OCI-M1 (cell line): Measurements from ENCODE around the gene IL9R.
"Not testable (repeated sequence)": the region's sequence is repeated elsewhere in the genome, so short reads cannot be mapped to it uniquely, and the experiment has no call there.

ENCODE experiments used
- DNase-seq: peaks from one replicate; lab custom pipeline; 2025; lab: John Stamatoyannopoulos, UW

IL9R gene

GRCh38 chrX:155998761-155999510 lies 1.4 kb downstream of the IL9R start:
- no peak for DNase-seq

DNA sequence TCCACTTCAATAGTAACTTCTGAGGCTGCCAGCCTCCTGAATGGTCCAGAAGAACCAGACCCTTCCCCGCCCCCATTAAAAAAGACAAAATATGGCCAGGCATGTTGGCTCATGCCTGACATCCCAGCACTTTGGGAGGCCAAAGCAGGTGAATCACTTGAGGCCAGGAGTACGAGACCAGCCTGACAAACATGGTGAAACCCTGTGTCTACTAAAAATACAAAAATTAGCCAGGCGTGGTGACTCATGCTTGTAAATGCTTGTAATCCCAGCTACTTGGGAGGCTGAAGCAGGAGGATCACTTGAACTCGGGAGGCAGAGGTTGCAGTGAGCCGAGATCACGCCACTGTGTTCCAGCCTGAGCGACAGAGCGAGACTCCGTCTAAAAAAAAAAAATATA lies 2.3 kb downstream of the IL9R start:
- DNase-seq: not testable (repeated sequence)

DNA sequence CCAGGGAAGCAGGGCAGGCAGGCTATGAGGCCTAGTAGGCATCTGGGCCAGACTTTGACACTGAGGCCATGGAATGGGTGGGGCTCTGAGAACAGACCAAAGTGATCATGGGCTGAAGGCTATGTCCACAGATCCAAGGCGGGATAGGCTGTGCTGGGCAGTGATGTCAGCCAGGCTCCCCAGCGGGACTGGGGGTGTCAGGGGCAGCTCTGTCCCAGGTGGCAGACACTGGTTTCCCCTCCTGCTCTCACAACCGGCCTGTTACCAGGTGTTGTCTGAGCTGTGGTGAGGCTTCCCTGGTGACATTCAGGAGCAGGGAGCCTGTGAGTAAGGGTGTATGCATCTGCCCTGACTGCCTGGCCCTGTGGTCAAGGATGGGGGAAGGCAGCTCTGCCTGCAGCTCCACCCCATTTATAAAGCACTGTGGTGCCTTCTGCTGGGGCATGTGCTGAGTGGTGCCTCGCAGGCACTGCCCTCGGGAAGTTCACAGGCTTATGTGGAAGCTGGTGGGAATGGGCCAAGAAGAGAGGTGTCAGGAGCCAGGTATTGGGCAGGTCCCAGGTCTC lies 2.9 kb downstream of the IL9R start:
- DNase-seq: no peak

GRCh38 chrX:156001001-156001666 lies 3.6 kb downstream of the IL9R start:
- no peak for DNase-seq

DNA sequence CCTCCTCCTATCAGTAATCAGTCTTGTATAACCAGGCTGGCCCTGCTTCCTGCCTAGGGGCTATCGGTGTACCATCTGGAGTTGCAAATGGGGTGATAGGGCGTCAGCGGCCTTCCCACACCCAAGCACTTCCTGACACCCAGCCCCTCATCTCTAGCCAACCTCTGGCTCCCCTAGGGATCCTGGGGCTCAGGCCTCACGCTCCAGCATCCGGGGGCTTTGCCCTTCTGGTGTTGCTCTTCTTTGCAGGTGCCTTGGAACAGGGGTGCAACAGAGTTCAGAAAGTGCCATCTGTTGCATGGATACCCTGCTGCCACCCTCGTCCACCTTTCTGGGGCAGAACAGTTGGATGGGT lies 4.1 kb downstream of the IL9R start:
- no peak for DNase-seq

DNA sequence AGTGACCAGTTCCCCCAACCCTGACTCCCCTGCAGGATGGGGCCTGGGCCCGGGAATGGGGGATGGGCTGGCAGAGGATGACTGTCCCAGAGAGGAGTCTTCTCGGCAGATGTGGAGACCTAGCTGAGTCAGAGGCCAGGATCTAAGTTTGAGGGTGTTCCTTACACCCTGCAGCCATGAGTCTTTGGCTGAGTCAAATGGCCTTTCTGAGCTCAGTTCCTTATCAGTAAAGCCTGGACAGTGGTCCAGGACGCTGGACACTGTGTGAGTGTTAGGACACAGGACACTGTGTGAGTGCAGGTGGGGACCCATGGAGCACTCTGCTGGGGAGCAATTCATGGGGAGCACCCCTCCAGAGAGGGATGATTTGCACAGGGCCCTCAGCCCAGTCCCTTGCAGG lies 5.0 kb downstream of the IL9R start:
- DNase-seq: no peak

GRCh38 chrX:156003486-156004185 lies 6.1 kb downstream of the IL9R start:
- DNase-seq: no peak

DNA sequence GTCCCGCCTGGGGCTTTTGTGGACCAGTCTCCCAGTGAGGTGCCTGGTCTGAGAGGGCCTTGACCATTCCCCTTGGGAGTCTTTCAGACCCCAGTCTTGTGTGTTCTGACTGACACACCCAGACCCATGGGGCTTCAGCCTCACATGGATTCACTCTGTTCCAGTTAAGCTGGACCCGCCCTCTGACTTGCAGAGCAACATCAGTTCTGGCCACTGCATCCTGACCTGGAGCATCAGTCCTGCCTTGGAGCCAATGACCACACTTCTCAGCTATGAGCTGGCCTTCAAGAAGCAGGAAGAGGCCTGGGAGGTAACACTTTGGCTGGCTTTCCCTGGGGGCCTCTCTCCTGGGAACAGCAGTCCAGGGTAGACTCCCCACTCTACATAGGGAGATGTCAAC lies 6.8 kb downstream of the IL9R start:
- no peak for DNase-seq

DNA sequence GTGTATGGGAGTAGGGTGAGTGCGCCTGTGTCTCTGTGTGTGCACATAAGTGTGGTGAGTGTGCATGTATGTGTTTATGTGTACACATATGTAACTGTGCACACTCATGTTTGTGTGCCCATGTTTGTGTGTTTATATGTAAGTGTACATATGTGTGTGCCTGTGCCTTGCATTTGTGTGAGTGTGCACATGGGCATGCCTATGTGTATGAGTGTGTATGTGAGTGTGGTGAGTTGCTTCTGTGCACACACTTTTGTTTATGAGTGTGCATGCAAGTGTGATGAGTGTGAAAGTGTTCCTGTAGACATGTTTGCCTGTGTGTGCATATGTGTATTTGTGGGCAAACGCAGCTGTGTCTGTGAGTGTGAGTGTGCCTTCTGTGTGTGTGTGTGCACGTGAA lies 7.2 kb downstream of the IL9R start:
- no peak for DNase-seq

- DNase-seq: no peak
Observed at GRCh38 chrX:156005144-156005543, 7.6 kb downstream of the IL9R start.

DNA sequence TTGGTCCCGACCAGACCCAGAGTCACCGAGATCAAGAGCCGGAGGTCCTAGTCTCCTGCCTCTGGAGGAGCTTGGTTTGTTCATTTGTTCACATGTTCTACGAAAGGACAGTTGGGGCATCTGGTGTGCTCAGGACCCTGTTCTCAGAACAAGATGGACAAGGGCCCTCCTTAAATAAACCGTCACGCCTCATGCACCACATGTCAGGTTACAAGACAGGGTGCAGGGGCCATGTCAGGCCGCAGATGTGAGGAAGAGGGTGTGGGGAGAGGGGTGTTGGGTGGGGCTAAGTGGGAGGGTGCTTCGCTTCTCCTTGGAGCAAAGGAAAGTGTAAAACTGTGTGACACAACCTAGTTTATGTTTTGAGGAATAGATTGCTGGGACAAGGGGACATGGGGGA lies 9.0 kb downstream of the IL9R start:
- DNase-seq: not testable (repeated sequence)

DNA sequence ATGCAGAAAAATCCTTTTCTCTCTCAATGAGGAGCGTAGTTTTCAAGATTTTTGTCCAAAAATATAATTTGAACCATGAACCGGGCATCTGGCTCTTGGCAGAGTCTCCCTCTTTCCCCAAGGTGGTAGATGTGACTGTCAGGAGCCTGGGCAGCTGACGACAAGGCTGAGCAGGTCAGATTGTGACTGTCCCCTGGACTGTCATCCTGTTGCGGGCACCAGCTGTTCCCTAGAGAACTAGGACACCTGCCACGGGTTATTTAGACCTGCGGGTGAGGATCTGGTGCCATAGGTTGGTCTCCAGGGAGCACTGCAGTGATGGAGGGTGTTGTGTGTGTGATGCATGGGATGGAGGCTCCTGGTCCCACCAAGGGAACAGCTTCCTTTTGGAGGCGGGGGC lies 10.9 kb downstream of the IL9R start:
- DNase-seq: not testable (repeated sequence)

- no peak for DNase-seq
Observed at GRCh38 chrX:156008915-156009314, 11.4 kb downstream of the IL9R start.

- DNase-seq: not testable (repeated sequence)
Observed at GRCh38 chrX:156009691-156010090, 12.2 kb downstream of the IL9R start.

GRCh38 chrX:156013286-156013953 lies 15.9 kb downstream of the IL9R start:
- not testable (repeated sequence) for DNase-seq

DNA sequence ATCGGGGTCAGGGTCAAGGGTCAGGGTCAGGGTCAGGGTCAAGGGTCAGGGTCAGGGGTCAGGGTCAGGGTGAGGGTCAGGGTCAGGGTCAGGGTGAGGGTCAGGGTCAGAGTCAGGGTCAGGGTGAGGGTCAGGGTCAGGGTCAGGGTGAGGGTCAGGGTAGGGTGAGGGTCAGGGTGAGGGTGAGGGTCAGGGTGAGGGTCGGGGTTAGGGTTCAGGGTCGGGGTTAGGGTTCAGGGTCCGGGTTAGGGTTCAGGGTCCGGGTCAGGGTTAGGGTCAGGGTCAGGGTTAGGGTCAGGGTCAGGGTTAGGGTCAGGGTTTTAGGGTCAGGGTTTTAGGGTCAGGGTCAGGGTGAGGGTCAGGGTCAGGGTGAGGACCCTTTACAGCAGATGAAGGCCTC lies 22.4 kb downstream of the IL9R start:
- DNase-seq: not testable (repeated sequence)

- DNase-seq: not testable (repeated sequence)
Observed at GRCh38 chrX:156023002-156023401, 25.5 kb downstream of the IL9R start.

GRCh38 chrX:156024949-156025492 lies 27.5 kb downstream of the IL9R start:
- DNase-seq: not testable (repeated sequence)

GRCh38 chrX:156028653-156029237 lies 31.2 kb downstream of the IL9R start:
- not testable (repeated sequence) for DNase-seq

DNA sequence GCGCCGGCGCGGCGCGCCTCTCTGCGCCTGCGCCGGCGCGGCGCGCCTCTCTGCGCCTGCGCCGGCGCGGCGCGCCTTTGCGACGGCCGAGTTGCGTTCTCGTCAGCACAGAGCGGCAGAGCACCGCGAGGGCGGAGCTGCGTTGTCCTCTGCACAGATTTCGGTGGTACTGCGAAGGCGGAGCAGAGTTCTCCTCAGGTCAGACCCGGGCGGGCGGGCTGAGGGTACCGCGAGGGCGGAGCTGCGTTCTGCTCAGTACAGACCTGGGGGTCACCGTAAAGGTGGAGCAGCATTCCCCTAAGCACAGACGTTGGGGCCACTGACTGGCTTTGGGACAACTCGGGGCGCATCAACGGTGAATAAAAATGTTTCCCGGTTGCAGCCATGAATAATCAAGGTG lies 31.8 kb downstream of the IL9R start:
- DNase-seq: not testable (repeated sequence)

DNA sequence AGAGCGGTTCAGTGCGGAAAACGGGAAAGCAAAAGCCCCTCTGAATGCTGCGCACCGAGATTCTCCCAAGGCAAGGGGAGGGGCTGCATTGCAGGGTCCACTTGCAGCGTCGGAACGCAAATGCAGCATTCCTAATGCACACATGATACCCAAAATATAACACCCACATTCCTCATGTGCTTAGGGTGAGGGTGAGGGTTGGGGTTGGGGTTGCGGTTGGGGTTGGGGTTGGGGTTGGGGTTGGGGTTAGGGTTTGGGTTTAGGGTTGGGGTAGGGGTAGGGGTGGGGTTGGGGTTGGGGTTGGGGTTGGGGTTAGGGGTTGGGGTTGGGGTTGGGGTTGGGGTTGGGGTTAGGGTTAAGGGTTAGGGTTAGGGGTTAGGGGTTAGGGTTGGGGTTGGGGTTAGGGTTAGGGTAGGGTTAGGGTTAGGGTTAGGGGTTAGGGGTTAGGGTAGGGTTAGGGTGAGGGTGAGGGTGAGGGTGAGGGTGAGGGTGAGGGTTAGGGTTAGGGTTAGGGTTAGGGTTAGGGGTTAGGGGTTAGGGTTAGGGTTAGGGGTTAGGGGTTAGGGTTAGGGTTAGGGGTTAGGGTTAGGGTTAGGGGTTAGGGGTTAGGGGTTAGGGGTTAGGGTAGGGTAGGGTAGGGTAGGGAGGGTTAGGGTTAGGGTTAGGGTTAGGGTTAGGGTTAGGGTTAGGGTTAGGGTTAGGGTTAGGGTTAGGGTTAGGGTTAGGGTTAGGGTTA lies 32.4 kb downstream of the IL9R start:
- not testable (repeated sequence) for DNase-seq
